Uterus (tissue), 4 donors: ENCODE measurements around the gene ATG4B. TPM values are rescaled to one million over a fixed set of nuclear protein-coding genes. Genes with fewer than 3 reads are reported as not detected.

Experiments used
- DNase-seq, 2 donors: peaks; one replicate each; pipeline ENCODE4 v3.0.0-alpha.2; 2019 to 2020
- H3K27ac ChIP-seq, 2 donors: fragments of 200-600 bp; sonication (generic); 1 replicate in 1 of 2; 2 replicates in 1 of 2; pipeline ENCODE4 v1.5.1; 2016 to 2018
- H3K27me3 ChIP-seq, 2 donors: fragments of 200-600 bp; sonication (generic); one replicate each; pipeline ENCODE4 v1.5.1; 2018 to 2019; ENCODE audit warnings: control low read depth in 1 of 2
- H3K36me3 ChIP-seq, 2 donors: fragments of 200-600 bp; sonication (generic); one replicate each; pipeline ENCODE4 v1.5.1; 2019; ENCODE audit warnings: control low read depth in 1 of 2
- H3K4me1 ChIP-seq, 2 donors: fragments of 200-600 bp; sonication (generic); one replicate each; pipeline ENCODE4 v1.5.1; 2018 to 2019; ENCODE audit warnings: control low read depth in 1 of 2
- H3K4me3 ChIP-seq, 2 donors: fragments of 200-600 bp; sonication (generic); 1 replicate in 1 of 2; 2 replicates in 1 of 2; pipeline ENCODE4 v1.5.1; 2018 to 2019; ENCODE audit warnings: mild to moderate bottlenecking in 1 of 2
- H3K9me3 ChIP-seq, 2 donors: fragments of 200-600 bp; sonication (generic); one replicate each; pipeline ENCODE4 v1.5.1; 2019; ENCODE audit warnings: control low read depth in 1 of 2
- POLR2A ChIP-seq, 2 donors: fragments of 450-650 bp; IDR thresholded peaks; one replicate each; pipeline ENCODE4 v1.6.1; 2016; ENCODE audit warnings: antibody characterized with exemption in 2 of 2, mild to moderate bottlenecking in 1 of 2, moderate library complexity in 1 of 2
- intact Hi-C: fragments of 100-400 bp; cut with DNase I; formaldehyde crosslinking; loops from one replicate; pipeline ENCODE4 v1.15.1; 2023; ENCODE audit warnings: low total_unique reads
- total RNA-seq, 4 donors: library from RNA; depleted of rRNA in 3 of 4; stranded (reverse); fragments of >200 nt in 3 of 4; gene quantifications; one replicate each; pipeline versions ENCODE4 v1.1.0 to v1.2.4, GENCODE V29; 2014 to 2023
- TF ChIP-seq, protein P1 (sequence below), 4 experiments: fragments of 200-600 bp in 2 of 4; fragments of 450-650 bp in 2 of 4; sonication (generic) in 2 of 4; IDR thresholded peaks; one replicate each; pipeline ENCODE4 v1.5.1; 2016 to 2019; ENCODE audit warnings: antibody characterized with exemption in 4 of 4, mild to moderate bottlenecking in 2 of 4, moderate library complexity in 1 of 4
- donor health status: DM: yes; HTN: yes; CAD: no.

Gene ATG4B
- total RNA-seq, 4 donors from 2014 or later: 14.4 to 99.8 (median 56.7) TPM

DNA sequence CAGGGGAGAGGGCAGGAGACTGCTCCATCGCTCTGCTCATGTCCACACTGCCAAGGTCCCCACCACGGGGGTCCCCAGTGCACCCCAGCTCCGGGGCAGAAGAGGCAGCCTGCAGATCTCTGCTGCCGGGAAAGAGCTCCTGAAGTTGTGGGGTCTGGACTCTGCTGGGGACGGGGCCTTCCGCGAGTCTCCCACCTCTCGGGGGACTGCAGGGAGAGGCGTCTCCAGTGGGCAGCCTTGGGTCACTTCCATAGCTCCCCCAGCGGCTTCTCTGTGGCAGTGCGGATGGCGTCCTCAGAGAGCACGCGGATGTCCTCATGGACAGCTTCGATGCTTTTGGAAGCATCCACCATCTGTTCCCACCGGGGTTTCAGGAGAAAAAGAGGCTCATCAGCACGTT, 38.4 kb downstream of the ATG4B start:
- no peaks in the 10 kb centered on the region for H3K9me3 ChIP-seq
- no peaks in the 10 kb centered on the region for H3K36me3 ChIP-seq
- H3K4me3 ChIP-seq: no peak overlapping the region
- H3K27me3 ChIP-seq: no peaks in the 10 kb centered on the region
- DNase-seq: no peak
- H3K4me1 ChIP-seq: no peaks in the 10 kb centered on the region
- no peak overlapping the region for H3K27ac ChIP-seq
- intact Hi-C loops: no loop called here
- TF ChIP-seq, protein P1, sequence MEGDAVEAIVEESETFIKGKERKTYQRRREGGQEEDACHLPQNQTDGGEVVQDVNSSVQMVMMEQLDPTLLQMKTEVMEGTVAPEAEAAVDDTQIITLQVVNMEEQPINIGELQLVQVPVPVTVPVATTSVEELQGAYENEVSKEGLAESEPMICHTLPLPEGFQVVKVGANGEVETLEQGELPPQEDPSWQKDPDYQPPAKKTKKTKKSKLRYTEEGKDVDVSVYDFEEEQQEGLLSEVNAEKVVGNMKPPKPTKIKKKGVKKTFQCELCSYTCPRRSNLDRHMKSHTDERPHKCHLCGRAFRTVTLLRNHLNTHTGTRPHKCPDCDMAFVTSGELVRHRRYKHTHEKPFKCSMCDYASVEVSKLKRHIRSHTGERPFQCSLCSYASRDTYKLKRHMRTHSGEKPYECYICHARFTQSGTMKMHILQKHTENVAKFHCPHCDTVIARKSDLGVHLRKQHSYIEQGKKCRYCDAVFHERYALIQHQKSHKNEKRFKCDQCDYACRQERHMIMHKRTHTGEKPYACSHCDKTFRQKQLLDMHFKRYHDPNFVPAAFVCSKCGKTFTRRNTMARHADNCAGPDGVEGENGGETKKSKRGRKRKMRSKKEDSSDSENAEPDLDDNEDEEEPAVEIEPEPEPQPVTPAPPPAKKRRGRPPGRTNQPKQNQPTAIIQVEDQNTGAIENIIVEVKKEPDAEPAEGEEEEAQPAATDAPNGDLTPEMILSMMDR (IDR thresholded peaks at IDR 0.05): no peak

DNA sequence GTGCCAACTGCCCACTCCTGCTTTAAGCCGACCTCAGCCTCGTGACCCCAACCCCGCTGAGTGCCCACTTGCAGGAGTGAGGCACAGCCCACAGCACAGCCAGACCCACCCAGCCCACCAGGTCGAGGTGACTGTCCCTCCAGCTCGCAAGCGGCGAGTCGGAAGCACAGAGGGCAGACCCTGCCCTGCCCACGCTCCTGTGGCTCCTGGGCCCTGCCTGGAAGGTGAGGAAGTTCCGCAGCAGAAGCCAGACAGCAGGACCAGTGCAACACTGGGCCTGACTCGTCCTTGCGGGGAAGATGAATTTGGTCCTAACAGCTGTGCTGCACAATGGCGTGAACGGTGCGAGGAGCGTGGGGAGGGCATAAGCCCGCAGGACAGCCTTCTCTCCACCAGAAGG, 39.2 kb downstream of the ATG4B start:
- no peak overlapping the region for H3K4me3 ChIP-seq
- intact Hi-C loops: no loop called here
- TF ChIP-seq POLR2A (IDR thresholded peaks at IDR 0.05): no peak
- TF ChIP-seq, protein P1 (IDR thresholded peaks at IDR 0.05): no peak
- no peaks in the 10 kb centered on the region for H3K36me3 ChIP-seq
- no peak for DNase-seq
- H3K27ac ChIP-seq: no peak overlapping the region
- H3K27me3 ChIP-seq: no peaks in the 10 kb centered on the region
- no peaks in the 10 kb centered on the region for H3K4me1 ChIP-seq
- no peaks in the 10 kb centered on the region for H3K9me3 ChIP-seq

DNA sequence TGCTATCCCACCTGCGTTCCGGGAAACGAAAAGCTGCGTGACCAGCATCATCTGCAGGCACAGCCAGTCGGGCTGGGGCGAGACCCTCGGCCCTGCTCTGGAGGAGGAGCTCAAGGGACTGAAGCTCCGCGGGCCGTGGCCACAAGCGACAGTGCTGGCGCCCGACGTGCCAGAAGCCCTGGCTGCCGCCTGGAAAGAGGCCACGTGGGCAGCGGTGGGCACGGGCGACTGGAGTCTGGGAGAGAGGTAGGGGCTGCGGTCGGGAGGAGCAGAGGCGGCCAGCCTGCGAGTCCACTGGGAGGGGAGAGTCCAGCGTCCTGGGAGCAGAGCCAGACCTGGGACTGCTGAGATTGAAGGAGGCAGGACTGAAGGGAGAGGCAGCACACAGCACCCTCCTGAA, 39.9 kb downstream of the ATG4B start:
- no peaks in the 10 kb centered on the region for H3K36me3 ChIP-seq
- no peak overlapping the region for H3K27ac ChIP-seq
- intact Hi-C loops: no loop called here
- DNase-seq: no peak
- no peaks in the 10 kb centered on the region for H3K9me3 ChIP-seq
- no peak overlapping the region for H3K4me3 ChIP-seq
- H3K27me3 ChIP-seq: no peaks in the 10 kb centered on the region
- TF ChIP-seq, protein P1 (IDR thresholded peaks at IDR 0.05): no peak
- no peak for TF ChIP-seq POLR2A (IDR thresholded peaks at IDR 0.05)
- no peaks in the 10 kb centered on the region for H3K4me1 ChIP-seq

DNA sequence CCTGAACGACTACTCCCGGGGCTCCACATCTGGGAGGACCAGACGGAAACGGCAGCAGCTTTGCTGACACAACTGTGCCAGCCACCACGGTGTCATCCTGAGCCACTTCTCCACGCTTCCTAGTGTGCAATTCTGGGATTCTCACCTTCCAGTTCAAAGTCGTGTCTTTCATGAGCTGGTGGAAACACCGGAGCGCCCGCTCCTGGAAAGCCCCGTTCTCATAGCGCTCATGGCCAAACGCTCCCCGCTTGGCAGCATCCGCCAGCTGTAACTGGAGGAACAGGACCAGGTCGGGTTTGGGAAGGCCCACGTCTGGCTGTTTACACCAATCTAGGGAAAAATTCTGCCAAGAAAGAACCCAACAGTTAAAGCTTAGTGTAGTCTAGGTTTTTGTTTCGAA, 40.8 kb downstream of the ATG4B start:
- Histone ChIP-seq H3K27me3 (no peaks in the 10 kb centered on the region), H3K36me3 (no peaks in the 10 kb centered on the region), H3K4me3 (no peak overlapping the region), H3K9me3 (no peaks in the 10 kb centered on the region), H3K27ac (no peak overlapping the region), H3K4me1 (no peaks in the 10 kb centered on the region)
- intact Hi-C loops: no loop called here
- no peak for TF ChIP-seq POLR2A (IDR thresholded peaks at IDR 0.05)
- TF ChIP-seq, protein P1 (IDR thresholded peaks at IDR 0.05): no peak
- no peak for DNase-seq

DNA sequence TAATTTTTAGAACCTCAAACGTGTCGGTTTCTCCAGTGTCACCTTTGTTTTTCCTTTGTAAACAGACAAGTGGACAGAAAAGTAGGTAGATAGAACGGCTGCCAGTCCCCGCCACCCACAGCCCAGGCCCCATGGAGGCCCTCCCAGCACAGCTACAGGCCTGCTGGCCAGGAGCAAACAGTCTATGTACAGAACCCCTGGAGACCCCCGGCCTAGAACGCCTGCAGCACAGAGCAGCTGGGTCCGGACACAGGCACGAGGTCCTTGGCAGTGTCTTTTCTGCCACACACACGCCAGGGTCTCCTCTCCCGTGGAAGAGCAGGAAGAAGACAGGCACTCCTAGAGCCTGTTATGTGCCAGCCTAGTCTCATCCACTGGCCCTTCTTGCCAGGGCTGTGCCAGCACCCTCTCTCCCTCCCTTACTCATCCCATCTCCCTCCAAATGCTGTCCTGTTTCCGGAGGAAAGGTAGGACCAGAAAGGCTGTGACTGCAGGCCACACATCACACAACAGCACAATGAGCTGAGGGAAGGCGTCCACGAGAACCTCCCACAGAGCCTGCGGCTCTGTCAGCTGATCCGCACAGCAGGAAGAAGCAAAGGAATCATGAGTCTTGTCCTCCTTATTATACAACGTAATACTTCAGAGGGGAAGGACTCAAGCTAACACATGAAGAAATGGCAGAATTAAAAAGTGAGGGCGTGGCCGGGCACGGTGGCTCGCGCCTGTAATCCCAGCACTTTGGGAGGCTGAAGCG, 41.5 kb downstream of the ATG4B start:
- Histone ChIP-seq H3K4me3 (no peak overlapping the region), H3K27ac (no peak overlapping the region), H3K27me3 (no peaks in the 10 kb centered on the region), H3K4me1 (no peaks in the 10 kb centered on the region), H3K9me3 (no peaks in the 10 kb centered on the region), H3K36me3 (no peaks in the 10 kb centered on the region)
- no peak for DNase-seq
- TF ChIP-seq, protein P1 (IDR thresholded peaks at IDR 0.05): no peak
- TF ChIP-seq POLR2A (IDR thresholded peaks at IDR 0.05): no peak
- intact Hi-C loops: no loop called here
